B cell (primary cell): ENCODE measurements around the gene ANK3. TPM values are rescaled to one million over a fixed set of nuclear protein-coding genes. Genes with fewer than 3 reads are reported as not detected.

Experiments
- ATAC-seq: fragments of 200-7000 bp; cut with Tn5 transposase; one replicate; pipeline ENCODE4 v1.10.0; 2021; ENCODE audit warnings: low read depth, mild to moderate bottlenecking, moderate number of reproducible peaks, moderate library complexity
- CTCF ChIA-PET: fragments of 350-600 bp; sonication (Branson Sonifier 250); formaldehyde crosslinking; loops from one replicate; lab custom pipeline; 2021; ENCODE audit warnings: antibody characterized with exemption, inconsistent platforms; lab: Charles Lee
- POLR2A ChIA-PET: fragments of 350-600 bp; sonication (Branson Sonifier 250); formaldehyde crosslinking; loops from one replicate; lab custom pipeline; 2021; ENCODE audit warnings: antibody characterized with exemption; lab: Charles Lee
- DNase-seq: peaks from one replicate; pipeline ENCODE4 v3.0.0; 2013
- H2AFZ ChIP-seq: 2 replicates; pipeline ENCODE4 v1.6.1; 2012; ENCODE audit warnings: mild to moderate bottlenecking, low read depth, low read length; ENCODE audit not compliant: insufficient read depth, poor library complexity, severe bottlenecking
- H3K27ac ChIP-seq, 2 donors: 1 replicate in 1 of 2; 2 replicates in 1 of 2; pipeline ENCODE4 v1.5.1; 2012 to 2013; ENCODE audit warnings: low read length in 2 of 2, mild to moderate bottlenecking in 2 of 2, moderate library complexity in 1 of 2
- H3K27me3 ChIP-seq, 4 experiments: fragments of 200-600 bp in 1 of 4; sonication (generic) in 1 of 4; replicated peaks in 1 of 4; 1 replicate in 2 of 4; 2 replicates in 2 of 4; pipeline versions ENCODE4 v1.6.1 to v1.7.0; 2013 to 2016; ENCODE audit warnings: low read length in 3 of 4, mild to moderate bottlenecking in 2 of 4, mixed read lengths in 1 of 4, moderate library complexity in 1 of 4; ENCODE audit not compliant: insufficient read depth in 4 of 4, control insufficient read depth in 3 of 4; ENCODE audit errors: control extremely low read depth in 1 of 4
- H3K36me3 ChIP-seq, 2 experiments: replicated peaks in 1 of 2; 1 replicate in 1 of 2; 2 replicates in 1 of 2; pipeline versions ENCODE4 v1.6.1 to v1.7.1; 2013; ENCODE audit warnings: low read length in 1 of 2; ENCODE audit not compliant: insufficient read depth in 2 of 2, control insufficient read depth in 1 of 2; ENCODE audit errors: control extremely low read depth in 1 of 2, extremely low read depth in 1 of 2
- H3K4me1 ChIP-seq, 2 donors: fragments of 200-600 bp in 1 of 2; sonication (generic) in 1 of 2; 1 replicate in 1 of 2; 2 replicates in 1 of 2; pipeline versions ENCODE4 v1.5.1 to v1.6.1; 2013 to 2017; ENCODE audit warnings: low read length in 2 of 2; ENCODE audit not compliant: control insufficient read depth in 2 of 2, insufficient read depth in 2 of 2
- H3K4me2 ChIP-seq: replicated peaks from 2 replicates; pipeline ENCODE3; 2012; ENCODE audit warnings: mild to moderate bottlenecking, low read depth, low read length; ENCODE audit not compliant: poor library complexity, severe bottlenecking
- H3K4me3 ChIP-seq, 5 experiments: fragments of 200-600 bp in 1 of 5; sonication (generic) in 1 of 5; 1 replicate in 3 of 5; 2 replicates in 2 of 5; pipeline versions ENCODE4 v1.5.1 to v1.7.0; 2011 to 2016; ENCODE audit warnings: low read length in 4 of 5, mild to moderate bottlenecking in 4 of 5, low read depth in 2 of 5, control low read depth in 1 of 5, moderate library complexity in 1 of 5; ENCODE audit not compliant: insufficient read depth in 1 of 5; ENCODE audit errors: control extremely low read depth in 1 of 5, extremely low read depth in 1 of 5
- H3K79me2 ChIP-seq: fragments of 200-600 bp; sonication (generic); one replicate; pipeline ENCODE4 v1.6.0; 2016; ENCODE audit warnings: low read length; ENCODE audit not compliant: control insufficient read depth, insufficient read depth
- H3K9ac ChIP-seq: fragments of 200-600 bp; sonication (generic); 2 replicates; pipeline ENCODE4 v1.6.1; 2017; ENCODE audit warnings: mild to moderate bottlenecking, low read length, moderate library complexity
- H3K9me3 ChIP-seq, 3 donors: one replicate each; pipeline versions ENCODE4 v1.6.1 to v1.7.1; 2013; ENCODE audit warnings: low read length in 2 of 3; ENCODE audit not compliant: control insufficient read depth in 2 of 3, insufficient read depth in 1 of 3; ENCODE audit errors: control extremely low read depth in 1 of 3
- H4K20me1 ChIP-seq: 2 replicates; pipeline ENCODE4 v1.6.0; 2012; ENCODE audit warnings: mild to moderate bottlenecking, low read length; ENCODE audit not compliant: insufficient read depth, control insufficient read depth, poor library complexity, severe bottlenecking
- H3K27ac Mint-ChIP-seq: one replicate; pipeline ENCODE4 v1.8.0; 2021; ENCODE audit warnings: mixed read lengths
- H3K27me3 Mint-ChIP-seq: one replicate; pipeline ENCODE4 v1.8.0; 2021; ENCODE audit warnings: mixed read lengths
- H3K4me1 Mint-ChIP-seq: one replicate; pipeline ENCODE4 v1.8.0; 2021; ENCODE audit warnings: mixed read lengths
- H3K4me3 Mint-ChIP-seq: one replicate; pipeline ENCODE4 v1.8.0; 2021; ENCODE audit warnings: mixed read lengths
- H3K9me3 Mint-ChIP-seq: one replicate; pipeline ENCODE4 v1.8.0; 2022; ENCODE audit warnings: mixed read lengths; ENCODE audit not compliant: insufficient read depth
- CTCF ChIP-seq: fragments of 200-600 bp; IDR thresholded peaks from one replicate; pipeline ENCODE4 v1.8.0; 2022; ENCODE audit warnings: antibody characterized with exemption, mild to moderate bottlenecking
- EZH2 ChIP-seq: IDR thresholded peaks from 2 replicates; pipeline ENCODE4 v1.6.1; 2012; ENCODE audit warnings: borderline replicate concordance, low read depth, mild to moderate bottlenecking, moderate library complexity, low read length; ENCODE audit not compliant: insufficient read depth, poor library complexity, severe bottlenecking
- WGBS: methylation state at CpG from one replicate; pipeline ENCODE4 v1.1.5; 2013; ENCODE audit warnings: missing lambda C conversion rate; ENCODE audit not compliant: insufficient coverage; 5-methylcytosine and 5-hydroxymethylcytosine counted together
- intact Hi-C: fragments of 100-400 bp; cut with micrococcal nuclease; formaldehyde crosslinking; loops from one replicate; pipeline ENCODE4 v1.10.0; 2022
- polyA plus RNA-seq: library from polyadenylated mRNA; depleted of rRNA; stranded (reverse); fragments of >200 nt; gene quantifications from 2 replicates; pipeline ENCODE4 v1.2.3, GENCODE V29; 2012
- total RNA-seq, 2 donors: library from RNA; stranded (reverse); fragments of 120-200 nt in 1 of 2; gene quantifications; 1 replicate in 1 of 2; 2 replicates in 1 of 2; pipeline versions ENCODE4 v1.2.3 to v1.2.4, GENCODE V29; 2013 to 2022

Gene ANK3
- total and polyA plus RNA-seq, 2 donors (not counting 1 experiment from before 2014, with no cell fraction given): 4.9 to 21.6 TPM

GRCh38 chr10:60428387-60428737 lies 38.7 kb upstream of the ANK3 start:
- CTCF ChIA-PET: interaction anchor here (0.8 to 7.1 kb wide), 5 partner anchors 11 to 313 kb away, joined by 4 to 48 read pairs (median 4); no protein-coding TSS in a partner anchor
- Mint-ChIP-seq H3K4me3 (no peak overlapping the region), H3K9me3 (no peaks in the 10 kb centered on the region), H3K4me1 (peaks cover 9% of the 10 kb centered on the region), H3K27me3 (no peaks in the 10 kb centered on the region), H3K27ac (no peak overlapping the region)
- no CpG with 5 or more reads among the region's 3 CpGs for WGBS
- no peaks in the 10 kb centered on the region for H3K9me3 ChIP-seq
- H4K20me1 ChIP-seq: no peaks in the 10 kb centered on the region
- intact Hi-C loops: loop anchor here (5.0 kb wide), 1 partner anchor 801 kb away; no protein-coding TSS in a partner anchor
- no peak overlapping the region for H3K4me3 ChIP-seq
- H3K9ac ChIP-seq: no peak overlapping the region
- no peaks in the 10 kb centered on the region for H3K27me3 ChIP-seq
- no peaks in the 10 kb centered on the region for H3K36me3 ChIP-seq
- POLR2A ChIA-PET: no interaction called here
- no peak for DNase-seq
- H3K79me2 ChIP-seq: no peaks in the 10 kb centered on the region
- no peak overlapping the region for H2AFZ ChIP-seq
- no peak overlapping the region for H3K27ac ChIP-seq
- no peak for ATAC-seq
- no peak overlapping the region for H3K4me2 ChIP-seq
- peaks cover 0 to 9% of the 10 kb centered on the region in 2 donors for H3K4me1 ChIP-seq
- TF ChIP-seq CTCF (no peak), EZH2 (no peak)

GRCh38 chr10:60427709-60428386 lies 38.2 kb upstream of the ANK3 start:
- Mint-ChIP-seq H3K27me3 (no peaks in the 10 kb centered on the region), H3K9me3 (no peaks in the 10 kb centered on the region)

More at GRCh38 chr10:60427709-60428386, 38.2 kb upstream of the ANK3 start:
- Histone ChIP-seq H3K4me2 (no peak overlapping the region), H3K4me3 (no peak overlapping the region), H3K27me3 (no peaks in the 10 kb centered on the region), H4K20me1 (no peaks in the 10 kb centered on the region), H2AFZ (no peak overlapping the region), H3K36me3 (no peaks in the 10 kb centered on the region), H3K79me2 (no peaks in the 10 kb centered on the region), H3K9ac (no peak overlapping the region), H3K9me3 (no peaks in the 10 kb centered on the region), H3K27ac (no peak overlapping the region), H3K4me1 (peaks cover 0 to 9% of the 10 kb centered on the region in 2 donors)
- no peak for ATAC-seq
- intact Hi-C loops: loop anchor here (5.0 kb wide), 1 partner anchor 801 kb away; no protein-coding TSS in a partner anchor
- CTCF ChIA-PET: interaction anchor here (0.8 to 7.1 kb wide), 6 partner anchors 12 to 313 kb away, joined by 3 to 48 read pairs (median 4); no protein-coding TSS in a partner anchor
- DNase-seq: no peak
- TF ChIP-seq CTCF (no peak), EZH2 (no peak)
- POLR2A ChIA-PET: no interaction called here
- Mint-ChIP-seq H3K4me1 (peaks cover 8% of the 10 kb centered on the region), H3K4me3 (no peak overlapping the region), H3K27ac (no peak overlapping the region)
- WGBS: 100% methylated on average over 2 of the region's 3 CpGs
